ENCODE results near the gene TBL3.

Gene TBL3

GRCh38 chr16:2001456-2002355 is 29.9 kb downstream of the TBL3 start:
- TF ChIP-seq, protein P1, sequence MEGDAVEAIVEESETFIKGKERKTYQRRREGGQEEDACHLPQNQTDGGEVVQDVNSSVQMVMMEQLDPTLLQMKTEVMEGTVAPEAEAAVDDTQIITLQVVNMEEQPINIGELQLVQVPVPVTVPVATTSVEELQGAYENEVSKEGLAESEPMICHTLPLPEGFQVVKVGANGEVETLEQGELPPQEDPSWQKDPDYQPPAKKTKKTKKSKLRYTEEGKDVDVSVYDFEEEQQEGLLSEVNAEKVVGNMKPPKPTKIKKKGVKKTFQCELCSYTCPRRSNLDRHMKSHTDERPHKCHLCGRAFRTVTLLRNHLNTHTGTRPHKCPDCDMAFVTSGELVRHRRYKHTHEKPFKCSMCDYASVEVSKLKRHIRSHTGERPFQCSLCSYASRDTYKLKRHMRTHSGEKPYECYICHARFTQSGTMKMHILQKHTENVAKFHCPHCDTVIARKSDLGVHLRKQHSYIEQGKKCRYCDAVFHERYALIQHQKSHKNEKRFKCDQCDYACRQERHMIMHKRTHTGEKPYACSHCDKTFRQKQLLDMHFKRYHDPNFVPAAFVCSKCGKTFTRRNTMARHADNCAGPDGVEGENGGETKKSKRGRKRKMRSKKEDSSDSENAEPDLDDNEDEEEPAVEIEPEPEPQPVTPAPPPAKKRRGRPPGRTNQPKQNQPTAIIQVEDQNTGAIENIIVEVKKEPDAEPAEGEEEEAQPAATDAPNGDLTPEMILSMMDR (IDR thresholded peaks at IDR 0.05) = no peak

- TF ChIP-seq, protein P1 (IDR thresholded peaks at IDR 0.05) = no peak
Observed at GRCh38 chr16:2002406-2003230, 30.8 kb downstream of the TBL3 start.

DNA sequence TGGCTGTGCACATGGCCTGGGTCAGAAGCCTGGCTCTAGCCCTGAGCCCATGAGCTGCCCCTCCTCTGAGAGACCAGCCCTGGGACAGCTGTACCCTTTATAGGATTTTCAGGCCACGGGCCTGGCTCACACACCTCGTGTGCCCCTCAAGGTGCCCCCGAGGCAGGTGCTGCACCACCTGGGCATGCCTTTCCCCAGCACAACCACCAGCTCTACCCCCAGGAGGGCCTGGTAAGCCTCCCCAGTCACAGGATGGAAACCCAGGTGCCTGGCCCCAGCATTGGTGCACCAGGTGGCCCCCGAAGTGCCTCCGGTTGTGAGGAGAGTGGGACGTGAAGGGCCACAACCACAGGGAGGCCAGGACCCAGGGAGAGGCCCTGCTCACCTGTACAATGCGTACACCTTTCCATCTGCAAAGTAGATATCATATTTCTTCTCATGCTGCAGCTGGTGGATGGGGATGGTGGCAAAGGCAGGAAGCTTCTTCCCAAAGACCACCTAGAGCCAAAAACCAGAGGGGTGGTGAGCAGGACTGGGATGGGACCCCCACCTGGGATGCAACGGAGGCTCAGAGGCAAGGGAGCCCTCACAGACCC is 31.5 kb downstream of the TBL3 start:
- TF ChIP-seq, protein P1 (IDR thresholded peaks at IDR 0.05) = no peak

DNA sequence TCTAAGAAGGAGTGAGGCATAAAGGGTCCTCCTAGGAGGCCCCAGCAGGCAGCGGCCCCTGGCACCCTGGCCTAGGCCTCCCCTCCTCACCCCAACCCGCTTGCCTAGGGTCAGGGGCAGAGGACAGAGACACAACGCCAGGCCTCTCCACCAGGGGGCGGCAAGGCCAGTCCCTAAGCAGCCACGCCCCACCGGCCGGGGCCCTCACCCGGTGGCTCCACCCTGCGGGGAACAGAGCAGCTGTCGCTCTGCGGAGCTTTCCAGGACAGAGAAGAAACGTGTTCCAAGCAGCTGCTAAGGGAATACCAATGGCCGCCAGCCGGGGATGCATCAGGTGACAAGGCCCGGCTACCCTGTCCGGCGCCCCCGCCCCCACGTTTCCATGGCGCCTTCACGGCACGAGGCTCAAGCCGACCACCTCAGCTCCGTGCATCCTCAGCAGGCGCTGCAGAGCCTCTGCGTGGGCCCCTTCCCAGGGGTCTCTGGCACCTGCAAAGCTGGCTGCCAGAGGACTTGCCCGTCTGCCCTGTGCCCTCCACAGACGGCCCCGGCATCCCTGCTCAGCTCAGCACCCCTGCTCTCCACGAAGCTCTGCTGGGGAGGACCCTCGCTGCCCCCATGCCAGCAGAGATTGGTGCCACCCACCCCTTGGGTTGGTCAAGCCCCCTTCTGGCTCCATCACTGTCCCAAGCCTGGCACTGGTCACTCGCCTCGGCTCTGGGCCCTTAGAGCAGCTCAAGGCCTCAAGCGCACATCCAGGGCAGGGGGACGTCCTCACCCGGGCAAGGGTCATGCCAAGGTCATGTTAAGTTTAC is 32.2 kb downstream of the TBL3 start:
- TF ChIP-seq, protein P1 (IDR thresholded peaks at IDR 0.05) = peak; percentile 95

- TF ChIP-seq, protein P1 (IDR thresholded peaks at IDR 0.05) = no peak
Observed at GRCh38 chr16:2004795-2005517, 33.1 kb downstream of the TBL3 start.

- TF ChIP-seq, protein P1 (IDR thresholded peaks at IDR 0.05) = no peak
Observed at GRCh38 chr16:2005646-2006045, 33.8 kb downstream of the TBL3 start.

All from LNCAP (cell line).